Heart left ventricle (tissue), 16 donors: ENCODE results near the gene POU2AF1. TPM values are rescaled to one million over a fixed set of nuclear protein-coding genes. Genes with fewer than 3 reads are reported as not detected.

Experiments used
- ATAC-seq, 4 donors: fragments of 200-7000 bp; cut with Tn5 transposase; one replicate each; pipeline ENCODE4 v1.9.1; 2020 to 2022; ENCODE audit warnings: moderate library complexity in 4 of 4, mild to moderate bottlenecking in 3 of 4, moderate number of reproducible peaks in 1 of 4
- DNase-seq, 5 donors: peaks; one replicate each; pipeline ENCODE4 v3.0.0-alpha.2; 2020
- H3K27ac ChIP-seq, 12 donors: fragments of 200-600 bp; sonication (generic) in 4 of 12; one replicate each; pipeline versions ENCODE4 v1.5.0 to v1.8.0; 2016 to 2022; ENCODE audit warnings: mild to moderate bottlenecking in 2 of 12
- H3K27me3 ChIP-seq, 9 donors: fragments of 200-600 bp; sonication (generic) in 2 of 9; one replicate each; pipeline versions ENCODE4 v1.5.1 to v1.8.0; 2016 to 2022; ENCODE audit warnings: mild to moderate bottlenecking in 3 of 9
- H3K36me3 ChIP-seq, 9 donors: fragments of 200-600 bp; sonication (generic) in 2 of 9; one replicate each; pipeline versions ENCODE4 v1.5.0 to v1.8.0; 2018 to 2022; ENCODE audit warnings: mild to moderate bottlenecking in 2 of 9
- H3K4me1 ChIP-seq, 12 donors: fragments of 200-600 bp; sonication (generic) in 4 of 12; one replicate each; pipeline versions ENCODE4 v1.5.0 to v1.8.0; 2016 to 2022; ENCODE audit warnings: mild to moderate bottlenecking in 3 of 12
- H3K4me3 ChIP-seq, 12 donors: fragments of 200-600 bp; sonication (generic) in 4 of 12; one replicate each; pipeline versions ENCODE4 v1.5.0 to v1.8.0; 2017 to 2022; ENCODE audit warnings: mild to moderate bottlenecking in 9 of 12, moderate library complexity in 4 of 12
- H3K9me3 ChIP-seq, 12 donors: fragments of 200-600 bp; sonication (generic) in 4 of 12; one replicate each; pipeline versions ENCODE4 v1.5.0 to v1.8.0; 2016 to 2022; ENCODE audit warnings: mild to moderate bottlenecking in 1 of 12
- POLR2A ChIP-seq, 2 donors: fragments of 450-650 bp; IDR thresholded peaks; one replicate each; pipeline ENCODE4 v1.6.1; 2017; ENCODE audit warnings: antibody characterized with exemption in 2 of 2, mild to moderate bottlenecking in 2 of 2, moderate library complexity in 2 of 2
- WGBS, 4 donors: extraction: QIAGEN DNeasy Blood & Tissue Kit in 2 of 4; methylation state at CpG; one replicate each; pipeline versions ENCODE4 v1.1.5 to v1.1.7; 2013 to 2018; 5-methylcytosine and 5-hydroxymethylcytosine counted together
- intact Hi-C, 10 donors: fragments of 100-400 bp; cut with DNase I; formaldehyde crosslinking; loops; one replicate each; pipeline versions ENCODE4 v1.11.1 to v1.14.2; 2022
- polyA plus RNA-seq, 2 donors: library from polyadenylated mRNA; stranded (reverse); fragments of 200-250 nt; gene quantifications; one replicate each; pipeline ENCODE4 v1.2.3, GENCODE V29; 2013
- total RNA-seq, 9 donors: library from RNA; depleted of rRNA in 2 of 9; stranded (reverse); fragments of >200 nt in 2 of 9; fragmentation: NEBNext Ultra II Directional in 3 of 9; extraction: Animal tissue kit (Norgen Biotek cat#: 25700) in 3 of 9; gene quantifications; one replicate each; pipeline versions ENCODE4 v1.1.0 to v1.2.4, GENCODE V29; 2016 to 2023
- TF ChIP-seq, protein P1 (sequence below), 12 donors: fragments of 200-600 bp; sonication (generic) in 4 of 12; IDR thresholded peaks; one replicate each; pipeline versions ENCODE4 v1.5.0 to v1.8.0; 2018 to 2022; ENCODE audit warnings: antibody characterized with exemption in 12 of 12, mild to moderate bottlenecking in 5 of 12
- donor health status: ischemic (EF 13 %, LVEDD 7.1; RV severe dilation, severe dysfunction).
- donor health status: healthy with polysubstance abuse.
- donor health status: DM: no; HTN: yes; CAD: no.
- donor health status: DM: no; HTN: no; CAD: no.
- donor health status: ischemic (EF 25% LVEDD 6.9; RV normal size, moderate dysfunction).
- donor health status: ischemic (EF 25% LVEDD 5.7; RV mildly dilated, moderate dysfunction).
- donor health status: healthy.
- donor health status: DM: yes; HTN: yes; CAD: no.
- donor health status: ischemic (EF 35%, LVEDD 5.7; RV mildly dilated, moderate dysfunction).
- donor health status: nonischemic (EF 11% LVEDD 7.7; RV severe dilation, severe dysfunction).
- donor health status: DM: yes; HTN: yes; CAD: no.
- donor health status: PGD.
- donor health status: ischemic (EF 29% LVEDD 5.4; RV normal size, mild dysfunction).
- donor health status: nonischemic (EF 23%, LVEDD 6.1; RV moderate dilation, normal function).

Gene POU2AF1
- total and polyA plus RNA-seq, 11 donors: 0.07 to 1.3 (median 0.24) TPM; not detected in 7

DNA sequence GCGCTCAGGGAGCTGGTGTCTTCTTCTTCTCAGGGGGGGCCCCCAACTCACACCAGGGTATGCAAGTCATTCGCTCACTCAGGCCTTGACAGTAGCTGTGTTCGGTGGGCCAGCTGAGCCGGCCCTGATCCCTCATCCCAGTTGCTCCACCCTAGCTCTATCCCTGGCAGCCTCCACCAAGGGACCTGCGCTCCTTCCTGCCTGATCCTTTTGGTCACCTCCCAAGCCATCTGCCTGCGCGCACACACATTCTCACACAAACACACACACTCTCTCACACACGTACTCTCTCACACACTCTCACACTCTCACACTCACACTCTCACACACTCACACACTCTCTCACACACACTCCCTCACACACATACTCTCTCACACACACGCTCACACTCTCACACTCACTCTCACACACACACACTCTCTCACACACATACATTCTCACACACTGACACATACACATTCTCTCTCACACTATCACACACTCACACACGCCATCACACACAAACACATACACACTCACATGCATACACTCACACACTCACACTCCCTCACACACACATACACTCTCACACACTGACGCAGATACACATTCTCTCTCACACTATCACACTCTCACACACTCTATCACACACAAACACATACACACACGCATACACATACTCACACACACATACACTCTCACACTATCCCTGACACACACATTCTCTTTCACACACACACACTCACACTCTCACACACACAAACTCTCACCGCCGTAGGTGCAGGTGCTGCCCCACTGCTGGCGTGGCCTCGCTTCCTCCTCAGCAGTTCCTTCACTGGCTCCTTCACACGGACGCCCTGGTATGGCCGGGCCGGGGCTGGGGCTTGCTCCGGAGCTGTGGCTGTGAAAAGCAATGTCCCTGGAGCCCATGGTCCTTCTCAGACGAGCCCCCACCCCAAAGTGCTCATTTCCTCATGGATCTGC, 20.8 kb downstream of the POU2AF1 start:
- DNase-seq (no peak), ATAC-seq (no peak)
- Histone ChIP-seq H3K4me1 (no peaks in the 10 kb centered on the region), H3K27me3 (no peaks in the 10 kb centered on the region), H3K4me3 (no peak overlapping the region), H3K27ac (no peak overlapping the region), H3K9me3 (no peaks in the 10 kb centered on the region), H3K36me3 (no peaks in the 10 kb centered on the region)
- intact Hi-C loops: no loop called here
- WGBS, 4 donors: 80 to 86% (median 85%) methylated on average over 21 to 22 of the region's 22 CpGs
- TF ChIP-seq, protein P1, sequence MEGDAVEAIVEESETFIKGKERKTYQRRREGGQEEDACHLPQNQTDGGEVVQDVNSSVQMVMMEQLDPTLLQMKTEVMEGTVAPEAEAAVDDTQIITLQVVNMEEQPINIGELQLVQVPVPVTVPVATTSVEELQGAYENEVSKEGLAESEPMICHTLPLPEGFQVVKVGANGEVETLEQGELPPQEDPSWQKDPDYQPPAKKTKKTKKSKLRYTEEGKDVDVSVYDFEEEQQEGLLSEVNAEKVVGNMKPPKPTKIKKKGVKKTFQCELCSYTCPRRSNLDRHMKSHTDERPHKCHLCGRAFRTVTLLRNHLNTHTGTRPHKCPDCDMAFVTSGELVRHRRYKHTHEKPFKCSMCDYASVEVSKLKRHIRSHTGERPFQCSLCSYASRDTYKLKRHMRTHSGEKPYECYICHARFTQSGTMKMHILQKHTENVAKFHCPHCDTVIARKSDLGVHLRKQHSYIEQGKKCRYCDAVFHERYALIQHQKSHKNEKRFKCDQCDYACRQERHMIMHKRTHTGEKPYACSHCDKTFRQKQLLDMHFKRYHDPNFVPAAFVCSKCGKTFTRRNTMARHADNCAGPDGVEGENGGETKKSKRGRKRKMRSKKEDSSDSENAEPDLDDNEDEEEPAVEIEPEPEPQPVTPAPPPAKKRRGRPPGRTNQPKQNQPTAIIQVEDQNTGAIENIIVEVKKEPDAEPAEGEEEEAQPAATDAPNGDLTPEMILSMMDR (IDR thresholded peaks at IDR 0.05): no peak
- no peak for TF ChIP-seq POLR2A (IDR thresholded peaks at IDR 0.05)

DNA sequence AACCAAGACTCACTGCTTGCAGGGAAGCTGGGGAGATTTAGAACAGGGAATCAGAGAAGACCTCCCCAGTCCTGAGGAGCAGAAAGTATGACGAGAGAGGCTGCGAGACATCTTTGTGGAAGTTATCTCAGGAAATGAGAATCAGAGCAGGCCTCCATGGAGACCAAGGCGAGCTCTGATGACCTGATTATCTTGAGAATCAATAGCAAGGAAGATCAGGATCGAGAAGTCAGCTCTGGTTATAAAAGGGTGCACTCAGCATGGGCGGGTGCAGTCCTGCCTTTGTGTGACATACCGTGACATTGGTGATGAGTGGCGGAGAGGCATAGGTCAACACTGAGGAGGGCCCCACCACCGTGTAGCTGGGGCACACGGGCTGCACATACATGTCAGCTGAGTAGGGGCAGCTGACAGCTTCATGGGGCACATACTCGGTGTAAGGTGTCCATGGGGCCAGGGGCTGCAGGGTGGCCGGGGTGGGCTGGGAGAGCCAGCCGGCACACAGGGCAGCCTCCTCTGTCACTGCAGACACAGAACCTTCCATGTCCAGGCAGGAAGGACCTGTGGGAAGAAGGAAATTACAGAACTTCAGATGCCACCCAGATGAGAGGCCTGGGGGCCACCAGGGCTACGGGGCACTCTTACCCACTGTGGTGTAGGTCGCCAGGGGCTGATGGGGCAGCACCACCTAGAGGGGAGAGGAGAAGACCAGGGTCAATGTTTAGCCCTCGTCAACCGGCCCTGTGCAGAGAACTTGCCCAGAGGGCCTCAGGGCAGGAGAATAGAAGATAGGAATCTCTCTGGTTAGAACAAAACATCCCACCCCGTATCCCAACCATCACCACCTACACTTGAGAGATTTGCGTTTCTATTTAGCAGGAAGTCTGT, 21.7 kb downstream of the POU2AF1 start:
- Histone ChIP-seq H3K36me3 (no peaks in the 10 kb centered on the region), H3K9me3 (no peaks in the 10 kb centered on the region), H3K4me3 (no peak overlapping the region), H3K27me3 (no peaks in the 10 kb centered on the region), H3K27ac (no peak overlapping the region), H3K4me1 (no peaks in the 10 kb centered on the region)
- WGBS, 4 donors: 81 to 88% (median 85%) methylated on average over 16 to 18 of the region's 18 CpGs
- no peak for DNase-seq
- intact Hi-C loops: no loop called here
- no peak for ATAC-seq
- no peak for TF ChIP-seq POLR2A (IDR thresholded peaks at IDR 0.05)
- TF ChIP-seq, protein P1 (IDR thresholded peaks at IDR 0.05): no peak

DNA sequence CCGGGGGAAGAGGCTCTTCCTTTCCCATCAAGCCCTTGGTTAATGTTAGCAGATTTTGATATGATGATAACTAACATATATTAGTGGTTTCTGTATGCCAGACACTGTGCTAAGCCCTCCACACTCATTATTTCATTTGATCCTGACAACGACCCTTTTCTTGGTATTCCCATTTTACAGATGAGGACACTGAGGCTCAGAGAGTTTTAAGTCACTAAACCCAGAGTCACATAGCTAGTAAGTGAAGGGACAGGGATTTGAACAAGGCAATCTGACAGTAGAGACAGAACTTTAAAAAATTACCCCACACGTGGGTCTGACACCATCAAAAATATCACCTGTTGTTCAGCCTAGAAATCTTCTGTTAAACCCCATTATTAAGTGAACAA, 22.4 kb downstream of the POU2AF1 start:
- 77 to 84% (median 81%) methylated on average over 3 of the region's 3 CpGs for WGBS, 4 donors
- Histone ChIP-seq H3K36me3 (no peaks in the 10 kb centered on the region), H3K4me3 (no peak overlapping the region), H3K4me1 (peaks cover 0 to 3% (median 0%) of the 10 kb centered on the region in 12 donors), H3K27me3 (no peaks in the 10 kb centered on the region), H3K27ac (no peak overlapping the region), H3K9me3 (no peaks in the 10 kb centered on the region)
- intact Hi-C loops: no loop called here
- no peak for TF ChIP-seq POLR2A (IDR thresholded peaks at IDR 0.05)
- TF ChIP-seq, protein P1 (IDR thresholded peaks at IDR 0.05): no peak
- ATAC-seq (no peak), DNase-seq (no peak)
